ENCODE measurements around the gene SETD5. TPM values are rescaled to one million over a fixed set of nuclear protein-coding genes. Genes with fewer than 3 reads are reported as not detected.

Gene SETD5
- total RNA-seq, 2 donors from 2014 or later: 261 to 289 TPM

DNA sequence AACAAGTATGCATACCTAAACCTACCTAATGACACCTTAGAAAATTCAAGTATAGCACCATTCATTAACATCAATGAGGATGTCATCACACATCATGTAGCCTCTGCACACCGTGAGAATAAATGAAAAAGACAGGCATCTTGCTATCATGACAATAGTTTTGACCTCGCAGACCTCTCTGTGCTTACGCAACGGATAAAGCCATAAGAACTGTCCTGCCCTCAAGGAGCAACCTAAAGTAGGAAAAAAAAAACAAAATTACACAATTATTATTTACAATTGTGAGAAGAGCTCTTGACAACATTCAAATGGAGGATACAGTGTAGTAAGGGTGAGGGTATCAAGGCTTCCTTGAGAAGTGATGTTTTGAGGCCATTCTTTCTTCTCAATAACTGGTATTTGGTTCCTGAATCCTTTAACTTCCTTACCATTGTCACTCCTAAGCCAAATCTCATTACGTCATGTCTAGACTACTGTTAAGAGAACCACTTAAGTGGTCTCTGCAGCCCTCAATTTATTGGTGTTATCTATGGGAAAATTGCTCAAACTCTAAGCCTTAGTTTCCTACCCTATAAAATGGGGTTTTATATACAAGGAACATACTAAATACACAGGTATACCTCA is 7.0 kb upstream of the SETD5 start:
- H3K27me3 ChIP-seq (ENCODE audit: control insufficient read depth, insufficient read depth, low read length, poor library complexity, severe bottlenecking): no peaks in the 10 kb centered on the region
- no peak overlapping the region for H3K4me3 ChIP-seq (ENCODE audit: low read length)
- H3K9me3 Mint-ChIP-seq: no peaks in the 10 kb centered on the region
- 91 to 96% methylated on average over 5 of the region's 5 CpGs for WGBS, 2 experiments (ENCODE audit: insufficient coverage in 1 of 2, insufficient read length in 1 of 2)
- H3K4me1 ChIP-seq (ENCODE audit: control insufficient read depth, insufficient read depth, low read length): peaks cover 7% of the 10 kb centered on the region
- peaks cover 42% of the 10 kb centered on the region for H3K4me1 Mint-ChIP-seq
- H3K9me3 ChIP-seq (ENCODE audit: control insufficient read depth, low read length): no peaks in the 10 kb centered on the region
- DNase-seq: no peak
- H3K27me3 Mint-ChIP-seq (ENCODE audit: insufficient read depth): no peaks in the 10 kb centered on the region
- no peak overlapping the region for H3K27ac ChIP-seq (ENCODE audit: low read depth, low read length)
- H3K4me3 Mint-ChIP-seq: no peak overlapping the region
- H3K36me3 ChIP-seq (ENCODE audit: control insufficient read depth, insufficient read depth, low read length): peaks cover 95% of the 10 kb centered on the region
- H3K36me3 Mint-ChIP-seq (ENCODE audit: low read depth): peaks cover 86% of the 10 kb centered on the region
- H3K9ac ChIP-seq (ENCODE audit: extremely low read depth, low read length, poor library complexity, severe bottlenecking): no peak overlapping the region
- TF ChIP-seq, protein P1, sequence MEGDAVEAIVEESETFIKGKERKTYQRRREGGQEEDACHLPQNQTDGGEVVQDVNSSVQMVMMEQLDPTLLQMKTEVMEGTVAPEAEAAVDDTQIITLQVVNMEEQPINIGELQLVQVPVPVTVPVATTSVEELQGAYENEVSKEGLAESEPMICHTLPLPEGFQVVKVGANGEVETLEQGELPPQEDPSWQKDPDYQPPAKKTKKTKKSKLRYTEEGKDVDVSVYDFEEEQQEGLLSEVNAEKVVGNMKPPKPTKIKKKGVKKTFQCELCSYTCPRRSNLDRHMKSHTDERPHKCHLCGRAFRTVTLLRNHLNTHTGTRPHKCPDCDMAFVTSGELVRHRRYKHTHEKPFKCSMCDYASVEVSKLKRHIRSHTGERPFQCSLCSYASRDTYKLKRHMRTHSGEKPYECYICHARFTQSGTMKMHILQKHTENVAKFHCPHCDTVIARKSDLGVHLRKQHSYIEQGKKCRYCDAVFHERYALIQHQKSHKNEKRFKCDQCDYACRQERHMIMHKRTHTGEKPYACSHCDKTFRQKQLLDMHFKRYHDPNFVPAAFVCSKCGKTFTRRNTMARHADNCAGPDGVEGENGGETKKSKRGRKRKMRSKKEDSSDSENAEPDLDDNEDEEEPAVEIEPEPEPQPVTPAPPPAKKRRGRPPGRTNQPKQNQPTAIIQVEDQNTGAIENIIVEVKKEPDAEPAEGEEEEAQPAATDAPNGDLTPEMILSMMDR (conservative IDR thresholded peaks at IDR 0.05): no peak
- H3K27ac Mint-ChIP-seq: peak overlapping the region; percentile 48

GRCh38 chr3:9392041-9392440 is 5.4 kb upstream of the SETD5 start:
- WGBS, 2 experiments (ENCODE audit: insufficient coverage in 1 of 2, insufficient read length in 1 of 2): 57 to 100% methylated on average over 1 of the region's 1 CpG
- peaks cover 45% of the 10 kb centered on the region for H3K4me1 Mint-ChIP-seq
- H3K36me3 ChIP-seq (ENCODE audit: control insufficient read depth, insufficient read depth, low read length): peaks cover 83% of the 10 kb centered on the region
- no peak overlapping the region for H3K27ac ChIP-seq (ENCODE audit: low read depth, low read length)
- H3K27me3 Mint-ChIP-seq (ENCODE audit: insufficient read depth): no peaks in the 10 kb centered on the region
- peaks cover 7% of the 10 kb centered on the region for H3K4me1 ChIP-seq (ENCODE audit: control insufficient read depth, insufficient read depth, low read length)
- H3K9me3 ChIP-seq (ENCODE audit: control insufficient read depth, low read length): no peaks in the 10 kb centered on the region
- no peak for DNase-seq
- no peaks in the 10 kb centered on the region for H3K27me3 ChIP-seq (ENCODE audit: control insufficient read depth, insufficient read depth, low read length, poor library complexity, severe bottlenecking)
- TF ChIP-seq, protein P1 (conservative IDR thresholded peaks at IDR 0.05): no peak
- H3K36me3 Mint-ChIP-seq (ENCODE audit: low read depth): peaks cover 83% of the 10 kb centered on the region
- H3K4me3 ChIP-seq (ENCODE audit: low read length): peak overlapping the region; percentile 97
- H3K4me3 Mint-ChIP-seq: no peak overlapping the region
- H3K27ac Mint-ChIP-seq: peak overlapping the region; percentile 32
- no peaks in the 10 kb centered on the region for H3K9me3 Mint-ChIP-seq
- H3K9ac ChIP-seq (ENCODE audit: extremely low read depth, low read length, poor library complexity, severe bottlenecking): no peak overlapping the region

- no peaks in the 10 kb centered on the region for H3K9me3 Mint-ChIP-seq
- DNase-seq: no peak
- WGBS, 2 experiments (ENCODE audit: insufficient coverage in 1 of 2, insufficient read length in 1 of 2): 12 to 13% methylated on average over 15 of the region's 15 CpGs
- peak overlapping the region; percentile 76 for H3K9ac ChIP-seq (ENCODE audit: extremely low read depth, low read length, poor library complexity, severe bottlenecking)
- H3K27me3 Mint-ChIP-seq (ENCODE audit: insufficient read depth): no peaks in the 10 kb centered on the region
- peak overlapping the region; percentile 99 for H3K27ac ChIP-seq (ENCODE audit: low read depth, low read length)
- H3K4me1 Mint-ChIP-seq: peaks cover 54% of the 10 kb centered on the region
- peaks cover 54% of the 10 kb centered on the region for H3K36me3 Mint-ChIP-seq (ENCODE audit: low read depth)
- H3K27me3 ChIP-seq (ENCODE audit: control insufficient read depth, insufficient read depth, low read length, poor library complexity, severe bottlenecking): no peaks in the 10 kb centered on the region
- H3K36me3 ChIP-seq (ENCODE audit: control insufficient read depth, insufficient read depth, low read length): peaks cover 46% of the 10 kb centered on the region
- no peaks in the 10 kb centered on the region for H3K9me3 ChIP-seq (ENCODE audit: control insufficient read depth, low read length)
- peaks cover 7% of the 10 kb centered on the region for H3K4me1 ChIP-seq (ENCODE audit: control insufficient read depth, insufficient read depth, low read length)
- H3K4me3 Mint-ChIP-seq: peak overlapping the region; percentile 97
- TF ChIP-seq, protein P1 (conservative IDR thresholded peaks at IDR 0.05): no peak
- H3K4me3 ChIP-seq (ENCODE audit: low read length): peak overlapping the region; percentile 97
- H3K27ac Mint-ChIP-seq: peak overlapping the region; percentile 97
Measured at GRCh38 chr3:9395570-9396300, 1.7 kb upstream of the SETD5 start.

All from endodermal cell (in vitro differentiated cells).